HEK293T (cell line): ENCODE measurements around the gene AIFM3.
"Not testable (repeated sequence)": the region's sequence is repeated elsewhere in the genome, so short reads cannot be mapped to it uniquely, and the experiment has no call there.

Source experiments
- CTCF ChIA-PET: fragments of 350-600 bp; formaldehyde crosslinking; extraction: SDS; loops from one replicate; lab custom pipeline; 2021; ENCODE audit warnings: antibody characterized with exemption, inconsistent platforms; lab: Yijun Ruan, JAX
- POLR2A ChIA-PET: fragments of 350-600 bp; formaldehyde crosslinking; extraction: SDS; loops from one replicate; lab custom pipeline; 2020; ENCODE audit warnings: antibody characterized with exemption, inconsistent platforms; lab: Yijun Ruan, JAX
- DNase-seq: peaks from one replicate; pipeline ENCODE4 v3.0.0; 2012; ENCODE audit warnings: mixed read lengths; ENCODE audit errors: extremely low spot score
- ARNT ChIP-seq: fragments of 450-650 bp; IDR thresholded peaks from 2 replicates; pipeline ENCODE4 v1.6.1; 2017; ENCODE audit warnings: mild to moderate bottlenecking
- BHLHE40 ChIP-seq: fragments of 450-650 bp; IDR thresholded peaks from 2 replicates; pipeline ENCODE4 v1.6.1; 2016; ENCODE audit warnings: mild to moderate bottlenecking, moderate library complexity, borderline replicate concordance
- ELF4 ChIP-seq: fragments of 450-650 bp; IDR thresholded peaks from 2 replicates; pipeline ENCODE4 v1.6.1; 2017; ENCODE audit warnings: antibody characterized with exemption
- FOXA1 ChIP-seq: fragments of 450-650 bp; IDR thresholded peaks from 2 replicates; pipeline ENCODE4 v1.6.1; 2016; ENCODE audit warnings: mild to moderate bottlenecking
- FOXK2 ChIP-seq: fragments of 450-650 bp; IDR thresholded peaks from 2 replicates; pipeline ENCODE4 v1.6.1; 2016; ENCODE audit warnings: mild to moderate bottlenecking
- FOXM1 ChIP-seq: fragments of 450-650 bp; IDR thresholded peaks from 2 replicates; pipeline ENCODE4 v1.6.1; 2017; ENCODE audit warnings: mild to moderate bottlenecking, borderline replicate concordance
- HDGF ChIP-seq: fragments of 450-650 bp; IDR thresholded peaks from 2 replicates; pipeline ENCODE4 v1.6.1; 2017; ENCODE audit warnings: antibody characterized with exemption, borderline replicate concordance
- L3MBTL2 ChIP-seq: fragments of 450-650 bp; conservative IDR thresholded peaks from 2 replicates; pipeline ENCODE4 v1.6.1; 2016; ENCODE audit warnings: mild to moderate bottlenecking
- NFRKB ChIP-seq: fragments of 450-650 bp; IDR thresholded peaks from 2 replicates; pipeline ENCODE4 v1.6.1; 2016; ENCODE audit warnings: mild to moderate bottlenecking, moderate library complexity
- SP1 ChIP-seq: fragments of 450-650 bp; IDR thresholded peaks from 2 replicates; pipeline ENCODE4 v1.6.1; 2017
- SUZ12 ChIP-seq: fragments of 450-650 bp; IDR thresholded peaks from 2 replicates; pipeline ENCODE4 v1.6.1; 2016; ENCODE audit warnings: mild to moderate bottlenecking
- TARDBP ChIP-seq: fragments of 450-650 bp; IDR thresholded peaks from 2 replicates; pipeline ENCODE4 v1.6.1; 2016
- TF ChIP-seq, protein P1 (sequence below): fragments of 450-650 bp; IDR thresholded peaks from 2 replicates; pipeline ENCODE4 v1.6.1; 2016

AIFM3 gene

DNA sequence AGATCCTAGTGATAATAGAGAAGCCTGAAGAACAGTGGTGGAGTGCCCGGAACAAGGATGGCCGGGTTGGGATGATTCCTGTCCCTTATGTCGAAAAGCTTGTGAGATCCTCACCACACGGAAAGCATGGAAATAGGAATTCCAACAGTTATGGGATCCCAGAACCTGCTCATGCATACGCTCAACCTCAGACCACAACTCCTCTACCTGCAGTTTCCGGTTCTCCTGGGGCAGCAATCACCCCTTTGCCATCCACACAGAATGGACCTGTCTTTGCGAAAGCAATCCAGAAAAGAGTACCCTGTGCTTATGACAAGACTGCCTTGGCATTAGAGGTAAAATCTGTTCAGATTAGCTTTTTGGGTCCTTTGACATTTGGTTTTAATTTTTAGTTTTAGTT lies 33.1 kb upstream of the AIFM3 start:
- TF ChIP-seq TARDBP = no peak
- no peak for TF ChIP-seq SP1
- TF ChIP-seq SUZ12 = no peak
- no peak for TF ChIP-seq FOXA1
- no peak for TF ChIP-seq FOXK2
- TF ChIP-seq, protein P1, sequence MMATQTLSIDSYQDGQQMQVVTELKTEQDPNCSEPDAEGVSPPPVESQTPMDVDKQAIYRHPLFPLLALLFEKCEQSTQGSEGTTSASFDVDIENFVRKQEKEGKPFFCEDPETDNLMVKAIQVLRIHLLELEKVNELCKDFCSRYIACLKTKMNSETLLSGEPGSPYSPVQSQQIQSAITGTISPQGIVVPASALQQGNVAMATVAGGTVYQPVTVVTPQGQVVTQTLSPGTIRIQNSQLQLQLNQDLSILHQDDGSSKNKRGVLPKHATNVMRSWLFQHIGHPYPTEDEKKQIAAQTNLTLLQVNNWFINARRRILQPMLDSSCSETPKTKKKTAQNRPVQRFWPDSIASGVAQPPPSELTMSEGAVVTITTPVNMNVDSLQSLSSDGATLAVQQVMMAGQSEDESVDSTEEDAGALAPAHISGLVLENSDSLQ = no peak
- no peak for TF ChIP-seq ARNT
- TF ChIP-seq NFRKB = no peak
- TF ChIP-seq BHLHE40 = no peak
- no peak for TF ChIP-seq ELF4
- no peak for TF ChIP-seq L3MBTL2
- ChIA-PET POLR2A (no interaction called here), CTCF (no interaction called here)
- DNase-seq = no peak

DNA sequence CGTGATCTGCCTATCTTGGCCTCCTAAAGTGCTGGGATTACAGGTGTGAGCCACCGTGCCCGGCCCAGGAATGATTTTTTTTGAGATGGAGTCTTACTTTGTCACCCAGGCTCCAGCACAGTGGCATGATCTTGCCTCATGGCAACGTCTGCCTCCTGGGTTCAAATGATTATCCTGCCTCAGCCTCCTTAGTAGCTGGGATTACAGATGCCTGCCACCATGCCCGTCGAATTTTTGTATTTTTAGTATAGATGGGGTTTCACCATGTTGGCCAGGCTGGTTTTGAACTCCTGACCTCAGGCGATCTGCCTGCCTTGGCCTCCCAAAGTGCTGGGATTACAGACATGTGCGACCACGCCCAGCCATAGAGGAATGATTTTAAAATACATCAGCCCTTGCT lies 32.0 kb upstream of the AIFM3 start:
- POLR2A ChIA-PET, CTCF ChIA-PET, DNase-seq: not testable (repeated sequence)

DNA sequence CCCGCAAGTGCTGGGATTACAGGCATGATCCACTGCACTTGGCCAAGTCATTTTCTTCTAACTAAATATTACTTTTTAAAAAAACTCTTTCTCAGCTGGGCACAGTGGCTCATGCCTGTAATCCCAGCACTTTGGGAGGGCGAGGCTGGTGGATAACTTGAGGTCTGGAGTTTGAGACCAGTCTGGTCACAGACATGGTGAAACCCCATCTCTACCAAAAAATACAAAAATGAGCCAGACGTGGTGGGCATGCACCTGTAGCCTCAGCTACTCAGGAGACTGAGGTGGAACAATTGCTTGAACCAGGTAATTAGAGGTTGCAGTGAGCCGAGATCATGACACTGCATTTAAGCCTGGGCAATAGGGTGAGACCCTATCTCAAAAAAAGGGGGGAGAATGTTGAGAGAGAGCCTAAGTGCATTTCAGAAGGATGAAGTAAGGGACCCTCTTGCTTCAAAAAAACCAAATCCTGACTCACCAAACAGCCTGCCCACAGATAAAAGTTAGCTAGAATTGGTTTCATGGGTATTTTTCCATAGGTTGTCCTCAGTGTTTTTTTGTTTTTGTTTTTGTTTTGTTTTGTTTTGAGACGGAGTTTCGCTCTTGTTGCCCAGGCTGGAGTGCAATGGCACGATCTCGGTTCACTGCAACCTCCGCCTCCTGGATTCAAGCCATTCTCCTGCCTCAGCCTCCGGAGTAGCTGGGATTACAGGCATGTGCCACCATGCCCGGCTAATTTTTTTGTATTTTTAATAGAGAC lies 31.1 kb upstream of the AIFM3 start:
- ChIA-PET POLR2A (interaction anchor here (0.9 kb wide), 1 partner anchor 19 kb away, joined by 4 read pairs; the partner anchor contains the start of gene CRKL), CTCF (interaction anchor here (1.6 kb wide), 1 partner anchor 16 kb away, joined by 6 read pairs; no protein-coding TSS in a partner anchor)
- not testable (repeated sequence) for DNase-seq

- DNase-seq = no peak
- ChIA-PET POLR2A (interaction anchor here (0.9 to 2.2 kb wide), 5 partner anchors 11 to 166 kb away, joined by 3 to 12 read pairs (median 4); partner anchors contain the start of genes CRKL, LZTR1 and THAP7), CTCF (interaction anchor here (0.9 to 2.2 kb wide), 6 partner anchors 12 to 51 kb away, joined by 3 to 7 read pairs (median 3); partner anchors contain the start of gene CRKL)
- TF ChIP-seq ARNT (no peak), FOXK2 (no peak), ELF4 (no peak), SUZ12 (no peak), BHLHE40 (no peak), FOXM1 (no peak), SP1 (no peak), HDGF (no peak), L3MBTL2 (no peak), TARDBP (no peak), NFRKB (no peak), FOXA1 (no peak)
- TF ChIP-seq, protein P1 = no peak
These were observed 29.8 kb upstream of the AIFM3 start for GRCh38 chr22:20937031-20937793.

DNA sequence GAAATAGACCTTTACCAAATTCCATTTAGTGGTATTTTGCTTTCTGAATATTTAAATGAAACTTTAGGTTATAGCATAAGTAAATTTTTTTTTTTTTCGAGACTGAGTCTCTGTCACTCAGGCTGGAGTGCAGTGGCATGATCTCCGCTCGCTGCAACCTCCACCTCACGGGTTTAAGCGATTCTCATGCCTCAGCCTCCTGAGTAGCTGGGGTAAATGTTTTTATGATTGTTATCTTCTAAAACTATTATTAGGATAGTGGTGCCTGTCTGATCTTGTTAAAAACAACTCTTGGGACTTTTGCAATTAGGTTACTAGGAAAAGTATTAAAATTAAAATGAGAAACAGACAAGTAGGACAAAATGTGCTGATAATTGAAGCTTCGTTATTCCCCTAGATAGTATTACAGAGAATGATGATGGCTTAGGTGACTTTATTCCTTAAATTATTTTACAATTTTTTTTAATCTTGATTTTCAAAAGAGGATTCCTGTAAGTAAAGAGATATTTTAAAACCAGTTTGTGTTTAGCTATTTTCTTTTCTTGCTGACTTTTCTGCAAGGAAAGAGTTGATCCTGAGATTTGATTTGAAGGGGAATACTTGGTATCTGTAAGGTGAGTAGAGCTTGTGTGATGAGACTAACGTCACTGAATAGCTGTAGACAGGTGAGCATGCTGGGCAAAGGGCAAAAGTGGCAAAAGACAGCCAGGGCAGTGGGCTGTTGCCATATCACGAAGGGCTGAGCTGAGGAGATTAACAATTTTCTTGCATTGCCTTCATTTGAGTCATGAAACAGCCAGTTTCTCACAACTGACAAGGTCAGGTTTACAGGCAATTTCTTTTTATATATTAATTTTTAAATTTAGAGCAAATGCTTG lies 29.0 kb upstream of the AIFM3 start:
- CTCF ChIA-PET = interaction anchor here (0.6 to 2.2 kb wide), 7 partner anchors 12 to 112 kb away, joined by 3 to 7 read pairs (median 3); partner anchors contain the start of gene CRKL

DNA sequence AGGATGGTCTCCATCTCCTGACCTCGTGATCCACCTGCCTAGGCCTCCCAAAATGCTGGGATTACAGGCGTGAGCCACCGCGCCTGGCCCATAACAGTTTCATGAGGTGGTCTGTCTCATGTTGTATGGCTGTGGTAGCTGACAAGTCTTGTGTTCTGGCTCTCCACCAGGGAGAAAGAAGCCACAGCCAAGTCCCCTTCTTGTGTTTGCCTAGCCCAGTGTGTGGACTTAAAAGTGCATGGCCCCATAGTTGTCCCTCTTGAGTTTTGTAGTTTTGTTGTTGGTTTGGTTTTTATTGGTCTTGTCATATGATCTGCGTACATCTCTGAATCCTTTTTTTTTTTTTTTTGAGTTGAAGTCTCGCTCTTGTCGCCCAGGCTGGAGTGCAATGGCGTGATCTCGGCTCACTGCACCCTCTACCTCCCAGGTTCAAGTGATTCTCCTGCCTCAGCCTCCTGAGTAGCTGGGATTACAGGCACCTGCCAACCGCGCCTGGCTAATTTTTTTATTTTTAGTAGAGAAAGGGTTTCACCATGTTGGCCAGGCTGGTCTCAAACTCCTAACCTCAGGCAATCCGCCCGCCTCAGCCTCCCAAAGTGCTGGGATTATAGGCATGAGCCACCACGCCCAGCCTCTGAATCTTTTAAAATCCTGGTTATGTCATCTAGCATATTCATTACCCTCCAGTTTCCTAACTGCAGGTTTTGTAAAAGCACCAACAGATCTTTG lies 27.4 kb upstream of the AIFM3 start:
- POLR2A ChIA-PET = interaction anchor here (0.6 kb wide), 1 partner anchor 118 kb away, joined by 3 read pairs; no protein-coding TSS in a partner anchor

More for the DNA sequence above, 29.0 kb upstream of the AIFM3 start:
- POLR2A ChIA-PET = interaction anchor here (1.2 to 2.2 kb wide), 4 partner anchors 12 to 165 kb away, joined by 3 to 12 read pairs (median 4); partner anchors contain the start of genes LZTR1 and THAP7
- DNase-seq = no peak
- no peak for TF ChIP-seq SUZ12
- TF ChIP-seq L3MBTL2 = no peak
- TF ChIP-seq ARNT = no peak
- TF ChIP-seq, protein P1 = no peak
- TF ChIP-seq NFRKB = no peak

More for the DNA sequence above, 27.4 kb upstream of the AIFM3 start:
- DNase-seq, CTCF ChIA-PET: not testable (repeated sequence)
